ENCODE measurements around the gene VWDE.
"Not testable (repeated sequence)": the region's sequence is repeated elsewhere in the genome, so short reads cannot be mapped to it uniquely, and the experiment has no call there.

VWDE gene

GRCh38 chr7:12418452-12418851 lies 14.8 kb upstream of the VWDE start:
- TF ChIP-seq CTCF (IDR thresholded peaks at IDR 0.05; ENCODE audit: low read depth, low read length) = no peak
- DNase-seq (ENCODE audit: low read depth, low spot score) = no peak
- in situ Hi-C loops (cut with HindIII; ENCODE audit: low sequenced_read_pairs) = no loop called here
- no peak overlapping the region for H3K4me3 ChIP-seq (ENCODE audit: low read depth, low read length)

- no peak for TF ChIP-seq CTCF (IDR thresholded peaks at IDR 0.05; ENCODE audit: low read depth, low read length)
- DNase-seq (ENCODE audit: low read depth, low spot score) = no peak
- in situ Hi-C loops (cut with HindIII; ENCODE audit: low sequenced_read_pairs) = no loop called here
- H3K4me3 ChIP-seq (ENCODE audit: low read depth, low read length) = no peak overlapping the region
Observed at GRCh38 chr7:12415072-12415471, 11.4 kb upstream of the VWDE start.

- no peak overlapping the region for H3K4me3 ChIP-seq (ENCODE audit: low read depth, low read length)
- no peak for TF ChIP-seq CTCF (IDR thresholded peaks at IDR 0.05; ENCODE audit: low read depth, low read length)
- in situ Hi-C loops (cut with HindIII; ENCODE audit: low sequenced_read_pairs) = no loop called here
- DNase-seq (ENCODE audit: low read depth, low spot score) = no peak
Observed at GRCh38 chr7:12412407-12412806, 8.7 kb upstream of the VWDE start.

- no peak overlapping the region for H3K4me3 ChIP-seq (ENCODE audit: low read depth, low read length)
- TF ChIP-seq CTCF (IDR thresholded peaks at IDR 0.05; ENCODE audit: low read depth, low read length) = no peak
- in situ Hi-C loops (cut with HindIII; ENCODE audit: low sequenced_read_pairs) = no loop called here
- DNase-seq (ENCODE audit: low read depth, low spot score) = no peak
Observed at GRCh38 chr7:12410523-12410922, 6.9 kb upstream of the VWDE start.

- in situ Hi-C loops (cut with HindIII; ENCODE audit: low sequenced_read_pairs) = no loop called here
- no peak for TF ChIP-seq CTCF (IDR thresholded peaks at IDR 0.05; ENCODE audit: low read depth, low read length)
- no peak for DNase-seq (ENCODE audit: low read depth, low spot score)
- no peak overlapping the region for H3K4me3 ChIP-seq (ENCODE audit: low read depth, low read length)
Observed at GRCh38 chr7:12409097-12409711, 5.5 kb upstream of the VWDE start.

GRCh38 chr7:12407652-12408051 lies 4.0 kb upstream of the VWDE start:
- DNase-seq (ENCODE audit: low read depth, low spot score); in situ Hi-C loops (cut with HindIII; ENCODE audit: low sequenced_read_pairs); H3K4me3 ChIP-seq (ENCODE audit: low read depth, low read length): not testable (repeated sequence)

- no peak for TF ChIP-seq CTCF (IDR thresholded peaks at IDR 0.05; ENCODE audit: low read depth, low read length)
- no peak overlapping the region for H3K4me3 ChIP-seq (ENCODE audit: low read depth, low read length)
- in situ Hi-C loops (cut with HindIII; ENCODE audit: low sequenced_read_pairs) = no loop called here
Observed at GRCh38 chr7:12402365-12402725, 1.3 kb downstream of the VWDE start.

More at GRCh38 chr7:12402365-12402725, 1.3 kb downstream of the VWDE start:
- DNase-seq (ENCODE audit: low read depth, low spot score) = no peak

Data from astrocyte of the spinal cord (primary cell).